H1 (cell line): Measurements from ENCODE around the gene TCF4. TPM values are rescaled to one million over a fixed set of nuclear protein-coding genes. Genes with fewer than 3 reads are reported as not detected.

Source experiments
- CHD7 ChIP-seq: fragments of 300-600 bp; sonication (generic); IDR thresholded peaks from 2 replicates; pipeline ENCODE4 v1.7.1; 2012; ENCODE audit warnings: low read length, moderate library complexity, mild to moderate bottlenecking, inconsistent platforms; ENCODE audit not compliant: insufficient replicate concordance
- POU5F1 ChIP-seq: IDR thresholded peaks from 2 replicates; pipeline ENCODE4 v1.6.1; 2011; ENCODE audit warnings: low read depth, mild to moderate bottlenecking, low read length, moderate library complexity
- polyA plus RNA-seq, 7 experiments: library from polyadenylated mRNA; depleted of rRNA in 3 of 7; stranded (reverse) in 5 of 7; unstranded in 2 of 7; fragments of >200 nt in 5 of 7; fragments of 200-250 nt in 2 of 7; gene quantifications; 1 replicate in 5 of 7; 2 replicates in 1 of 7; 4 replicates in 1 of 7; pipeline versions ENCODE4 v1.2.1 to v1.2.3, GENCODE V29; 2011 to 2013; ENCODE audit warnings: missing spikeins in 2 of 7, mixed read lengths in 2 of 7
- total RNA-seq: library from RNA; stranded (reverse); fragmentation: NEBNext Ultra II Directional; extraction: Animal tissue kit (Norgen Biotek cat#: 25700); gene quantifications from 2 replicates; pipeline ENCODE4 v1.2.1, GENCODE V29; 2021

The TCF4 gene
- total and polyA plus RNA-seq, 2 of the 8 experiments (the other 6 are each of a cell fraction or from before 2014, with no cell fraction given): 59.3 to 118 TPM

DNA sequence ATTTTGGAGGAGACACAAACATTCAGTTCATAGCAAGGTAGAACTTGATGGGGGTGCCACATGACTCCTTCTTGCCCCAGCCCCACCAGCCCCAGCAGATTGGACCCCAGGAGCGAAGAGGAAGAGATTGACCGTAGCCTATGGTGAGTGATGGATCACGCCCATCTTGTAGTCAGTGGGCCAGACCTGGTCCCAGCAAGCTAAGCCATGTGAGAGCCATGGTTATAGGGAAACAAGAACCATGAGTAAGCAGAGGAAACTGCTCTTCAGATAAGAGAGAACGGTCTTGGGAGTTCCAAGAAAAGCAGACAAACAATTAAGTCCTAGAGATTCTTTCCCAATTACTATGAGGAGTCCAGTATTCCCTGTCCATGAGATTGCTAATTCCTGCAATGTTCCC lies 4.6 kb upstream of the TCF4 start (continued):
- TF ChIP-seq CHD7 (no peak), POU5F1 (no peak)
